GM12878 (cell line): ENCODE results near the gene SYCP3. TPM values are rescaled to one million over a fixed set of nuclear protein-coding genes. Genes with fewer than 3 reads are reported as not detected.

ENCODE experiments used
- ATAC-seq: fragments of 200-7000 bp; cut with Tn5 transposase; 3 replicates; pipeline ENCODE4 v1.9.1; 2020; ENCODE audit warnings: mild to moderate bottlenecking, moderate library complexity
- BruUV-seq: library from RNA; stranded (reverse); fragments of 400-500 nt; replicated peaks from 2 replicates; lab custom pipeline; 2021; lab: Mats Ljungman, UMichigan
- CTCF ChIA-PET: fragments of 300-600 bp; sonication (Branson Sonifier 250); formaldehyde crosslinking; extraction: SDS; loops from one replicate; lab custom pipeline; 2021; ENCODE audit warnings: inconsistent platforms; lab: Yijun Ruan, JAX
- POLR2A ChIA-PET: fragments of 350-600 bp; formaldehyde crosslinking; extraction: SDS; loops from one replicate; lab custom pipeline; 2021; ENCODE audit warnings: inconsistent platforms; lab: Charles Lee
- RAD21 ChIA-PET: fragments of 300-600 bp; sonication (Branson Sonifier 250); formaldehyde crosslinking; loops from one replicate; lab custom pipeline; 2023; ENCODE audit warnings: antibody characterized with exemption; ENCODE audit not compliant: unreplicated experiment; lab: Charles Lee
- SMC1A ChIA-PET: fragments of 300-600 bp; sonication (Branson Sonifier 250); formaldehyde crosslinking; loops from one replicate; lab custom pipeline; 2023; ENCODE audit not compliant: unreplicated experiment, uncharacterized antibody; lab: Charles Lee
- DNase-seq: peaks from one replicate; pipeline ENCODE4 v3.0.0-alpha.2; 2011; ENCODE audit warnings: low read depth, low spot score
- FAIRE-seq: peaks from 3 replicates; lab custom pipeline; 2011; peaks lifted over from hg19 to GRCh38; lab: Jason Lieb, UNC
- H2AFZ ChIP-seq: 2 replicates; pipeline ENCODE4 v1.6.0; 2011; ENCODE audit warnings: low read depth, low read length, control low read depth; ENCODE audit not compliant: control insufficient read depth
- H3K27ac ChIP-seq: 2 replicates; pipeline ENCODE4 v1.5.1; 2011; ENCODE audit warnings: control low read depth; ENCODE audit not compliant: control insufficient read depth, insufficient read depth
- H3K27me3 ChIP-seq, 2 experiments: replicated peaks in 1 of 2; 2 replicates each; pipeline versions ENCODE4 v1.6.0 to v1.6.1; 2011; ENCODE audit warnings: low read length in 1 of 2; ENCODE audit not compliant: control insufficient read depth in 2 of 2, insufficient read depth in 2 of 2
- H3K36me3 ChIP-seq, 2 experiments: 2 replicates each; pipeline ENCODE4 v1.5.1; 2011; ENCODE audit warnings: low read length in 1 of 2; ENCODE audit not compliant: control insufficient read depth in 2 of 2, insufficient read depth in 2 of 2
- H3K4me1 ChIP-seq: 2 replicates; pipeline ENCODE4 v1.6.1; 2011; ENCODE audit warnings: mild to moderate bottlenecking, low read length, moderate library complexity, mixed read lengths; ENCODE audit not compliant: control insufficient read depth, insufficient read depth
- H3K4me2 ChIP-seq: 2 replicates; pipeline ENCODE4 v1.6.0; 2011; ENCODE audit warnings: control low read depth; ENCODE audit not compliant: control insufficient read depth, insufficient read depth
- H3K4me3 ChIP-seq: fragments of 200-600 bp; sonication (generic); 2 replicates; pipeline ENCODE4 v1.5.1; 2016
- H3K79me2 ChIP-seq: 2 replicates; pipeline ENCODE4 v1.6.0; 2011; ENCODE audit warnings: low read length; ENCODE audit not compliant: control insufficient read depth, insufficient read depth
- H3K9ac ChIP-seq: 2 replicates; pipeline ENCODE4 v1.8.0; 2011; ENCODE audit warnings: low read length, control low read depth, mixed read lengths; ENCODE audit not compliant: control insufficient read depth, insufficient read depth
- H3K9me3 ChIP-seq: replicated peaks from 3 replicates; pipeline ENCODE4 v1.5.1; 2011; ENCODE audit warnings: mild to moderate bottlenecking, low read length; ENCODE audit not compliant: control insufficient read depth, insufficient read depth
- H4K20me1 ChIP-seq: 2 replicates; pipeline ENCODE4 v1.6.0; 2011; ENCODE audit not compliant: control insufficient read depth, insufficient read depth
- ASH2L ChIP-seq: fragments of 300-600, 200-600 bp; sonication (generic); IDR thresholded peaks from 2 replicates; pipeline ENCODE4 v1.6.1; 2017; ENCODE audit warnings: low read depth, mild to moderate bottlenecking, borderline replicate concordance
- BHLHE40 ChIP-seq, 2 experiments: fragments of 450-650 bp in 1 of 2; IDR thresholded peaks; 2 replicates each; pipeline ENCODE4 v1.6.1; 2011 to 2017; ENCODE audit warnings: low read depth in 2 of 2, borderline replicate concordance in 1 of 2, improper control_type of control experiment in 1 of 2, low read length in 1 of 2, mild to moderate bottlenecking in 1 of 2
- CHD2 ChIP-seq: IDR thresholded peaks from 2 replicates; pipeline ENCODE4 v1.6.1; 2011; ENCODE audit warnings: low read depth, low read length, improper control_type of control experiment, borderline replicate concordance
- MEF2B ChIP-seq: fragments of 450-650 bp; IDR thresholded peaks from 2 replicates; pipeline ENCODE4 v1.6.1; 2018; ENCODE audit warnings: mild to moderate bottlenecking, moderate library complexity; ENCODE audit not compliant: partially characterized antibody, poor library complexity, severe bottlenecking
- MTA3 ChIP-seq: IDR thresholded peaks from 2 replicates; pipeline ENCODE4 v1.6.1; 2012; ENCODE audit warnings: low read length, inconsistent platforms, borderline replicate concordance
- NR2C2 ChIP-seq: IDR thresholded peaks from 2 replicates; pipeline ENCODE4 v1.6.1; 2011; ENCODE audit warnings: borderline replicate concordance, low read depth; ENCODE audit not compliant: control insufficient read depth, insufficient read length
- NR2F1 ChIP-seq: fragments of 450-650 bp; conservative IDR thresholded peaks from 2 replicates; pipeline ENCODE4 v1.6.1; 2017; ENCODE audit warnings: mild to moderate bottlenecking
- POLR2A ChIP-seq: IDR thresholded peaks from 2 replicates; pipeline ENCODE4 v1.6.1; 2011; ENCODE audit warnings: low read depth, mild to moderate bottlenecking, low read length
- RAD21 ChIP-seq: IDR thresholded peaks from 2 replicates; pipeline ENCODE4 v1.6.1; 2011; ENCODE audit warnings: mild to moderate bottlenecking, low read depth, low read length, moderate library complexity; ENCODE audit not compliant: insufficient read depth
- SIX5 ChIP-seq: IDR thresholded peaks from 2 replicates; pipeline ENCODE4 v1.6.1; 2011; ENCODE audit warnings: mild to moderate bottlenecking, low read depth, low read length, moderate library complexity; ENCODE audit not compliant: severe bottlenecking
- SMARCA5 ChIP-seq: fragments of 450-650 bp; IDR thresholded peaks from 2 replicates; pipeline ENCODE4 v1.6.1; 2017; ENCODE audit warnings: mild to moderate bottlenecking
- TAF1 ChIP-seq: IDR thresholded peaks from 2 replicates; pipeline ENCODE4 v1.6.1; 2011; ENCODE audit warnings: mild to moderate bottlenecking, low read depth, low read length, borderline replicate concordance
- WRNIP1 ChIP-seq: IDR thresholded peaks from 2 replicates; pipeline ENCODE4 v1.6.1; 2011; ENCODE audit warnings: low read depth, low read length, improper control_type of control experiment, borderline replicate concordance
- YY1 ChIP-seq: IDR thresholded peaks from 2 replicates; pipeline ENCODE4 v1.6.1; 2011; ENCODE audit warnings: low read depth, mild to moderate bottlenecking, low read length
- ZNF274 ChIP-seq: IDR thresholded peaks from one replicate; pipeline ENCODE4 v1.8.0; 2011; ENCODE audit not compliant: insufficient read length, insufficient read depth
- ZSCAN29 ChIP-seq: fragments of 450-650 bp; IDR thresholded peaks from 2 replicates; pipeline ENCODE4 v1.6.1; 2017; ENCODE audit warnings: mild to moderate bottlenecking, moderate library complexity
- ZZZ3 ChIP-seq: IDR thresholded peaks from 2 replicates; pipeline ENCODE4 v1.6.1; 2011; ENCODE audit warnings: low read depth; ENCODE audit not compliant: control insufficient read depth, insufficient read length
- WGBS: methylation state at CpG from one replicate; pipeline ENCODE4 v1.1.6; 2016; ENCODE audit warnings: low lambda C conversion rate; ENCODE audit not compliant: insufficient replicate concordance, insufficient coverage; ENCODE audit errors: missing lambda C conversion rate; 5-methylcytosine and 5-hydroxymethylcytosine counted together
- in situ Hi-C: fragments of 300-500 bp; cut with MboI; formaldehyde crosslinking; loops from 9 replicates; pipeline ENCODE4 v1.14.3; 2018; ENCODE audit warnings: mixed read lengths
- intact Hi-C: fragments of 100-400 bp; cut with micrococcal nuclease; formaldehyde crosslinking; loops from one replicate; pipeline ENCODE4 v1.14.2; 2022; ENCODE audit not compliant: unreplicated experiment
- polyA plus RNA-seq, 11 experiments: library from polyadenylated mRNA; depleted of rRNA in 4 of 11; unstranded in 6 of 11; stranded (reverse) in 5 of 11; fragments of >200 nt; fragmentation: Nextera tagmentation in 4 of 11; fragmentation: Illumina TruSeq in 1 of 11; extraction: Ambion mirVana in 4 of 11; extraction: Trizol in 1 of 11; gene quantifications; 1 replicate in 1 of 11; 2 replicates in 10 of 11; pipeline versions ENCODE4 v1.2.1 to v1.2.3, GENCODE V29; 2011 to 2016; ENCODE audit warnings: inconsistent platforms in 2 of 11, missing spikeins in 2 of 11, low read depth in 1 of 11
- total RNA-seq, 4 experiments: library from RNA; depleted of rRNA in 3 of 4; stranded (reverse); fragments of >200 nt in 3 of 4; fragmentation: Illumina TruSeq in 1 of 4; extraction: Trizol in 1 of 4; gene quantifications; 2 replicates each; pipeline versions ENCODE4 v1.2.1 to v1.2.3, GENCODE V29; 2013 to 2021
- TF ChIP-seq, protein P1 (sequence below): fragments of 450-650 bp; IDR thresholded peaks from 2 replicates; pipeline ENCODE4 v1.6.1; 2018; ENCODE audit warnings: mild to moderate bottlenecking, low read depth, moderate library complexity; ENCODE audit not compliant: partially characterized antibody
- TF ChIP-seq, protein P2 (sequence below): IDR thresholded peaks from 2 replicates; pipeline ENCODE4 v1.6.1; 2011; ENCODE audit warnings: borderline replicate concordance, low read depth, mild to moderate bottlenecking, moderate library complexity, mixed read lengths, low read length; ENCODE audit not compliant: insufficient read depth; ENCODE audit errors: extremely low read length
- TF ChIP-seq, protein P3 (sequence below): fragments of 450-650 bp; IDR thresholded peaks from 2 replicates; pipeline ENCODE4 v1.6.1; 2016; ENCODE audit warnings: mild to moderate bottlenecking

The SYCP3 gene
- total and polyA plus RNA-seq, 10 of the 15 experiments (the other 5 are each of a cell fraction or from before 2014, with no cell fraction given) = 0.08 to 0.58 (median 0.21) TPM

DNA sequence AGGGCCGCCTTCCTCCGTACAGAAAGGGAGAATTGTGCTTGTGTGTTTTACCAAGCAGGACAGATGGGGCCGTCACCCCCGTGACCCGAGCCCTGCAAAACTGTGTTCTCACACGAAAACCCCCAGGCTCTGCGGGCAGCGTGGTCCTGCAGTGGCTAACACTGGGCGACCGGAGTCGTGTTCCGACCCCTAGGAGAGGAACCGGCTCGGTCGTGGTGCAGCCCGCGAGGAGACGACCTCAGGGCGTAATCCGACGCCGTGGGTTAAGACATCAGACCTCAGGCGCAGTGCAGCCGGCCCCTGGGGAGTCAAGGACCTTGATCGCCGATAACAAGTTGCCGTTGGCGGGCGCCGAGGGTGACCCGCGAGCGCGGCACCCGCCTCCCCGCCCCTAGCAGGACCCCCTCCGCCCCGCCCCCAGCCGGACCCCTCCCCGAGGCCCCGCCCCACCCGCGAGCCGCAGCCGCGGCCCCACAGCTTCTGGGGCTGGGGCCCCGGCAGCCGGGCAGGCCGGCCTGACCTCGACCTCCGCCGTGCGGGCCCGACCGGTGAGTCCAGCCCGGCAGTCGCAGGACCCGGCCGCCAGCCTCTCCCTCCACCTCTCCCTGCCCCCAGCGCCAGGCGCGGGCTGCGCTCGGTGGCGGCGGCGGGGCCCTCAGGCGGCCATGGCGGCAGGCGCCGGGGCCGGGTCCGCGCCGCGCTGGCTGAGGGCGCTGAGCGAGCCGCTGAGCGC is 41.9 kb downstream of the SYCP3 start, which contains the start of gene CHPT1:
Gene CHPT1 (plus strand): TSS at position 444 of the 733 bp plus-strand sequence. CDS start 222 bp downstream, at position 666.
- no peaks in the 10 kb centered on the region for H4K20me1 ChIP-seq
- H3K27me3 ChIP-seq = no peaks in the 10 kb centered on the region
- ChIA-PET RAD21 (no interaction called here), POLR2A (no interaction called here), SMC1A (no interaction called here), CTCF (no interaction called here)
- DNase-seq (no peak), FAIRE-seq (no peak), ATAC-seq (peak; percentile 81)
- H3K4me3 ChIP-seq = peak within 1 kb of the TSS; percentile 81
- 0% methylated on average over 40 of the region's 80 CpGs for WGBS
- in situ Hi-C loops (no loop called here), intact Hi-C loops (loop anchor here (10.0 kb wide), 1 partner anchor 123 kb away; no protein-coding TSS in a partner anchor)
- peaks cover 4% of the 10 kb centered on the region for H3K4me1 ChIP-seq
- H3K9me3 ChIP-seq = no peaks in the 10 kb centered on the region
- peak within 1 kb of the TSS; percentile 97 for H2AFZ ChIP-seq
- no peaks in the 10 kb centered on the region for H3K36me3 ChIP-seq
- H3K9ac ChIP-seq = peak within 1 kb of the TSS; percentile 78
- no TSS peak for BruUV-seq
- H3K4me2 ChIP-seq = peak within 1 kb of the TSS; percentile 98
- no peaks in the 10 kb centered on the region for H3K79me2 ChIP-seq
- peak within 1 kb of the TSS; percentile 33 for H3K27ac ChIP-seq
- TF ChIP-seq MEF2B (peak; percentile 60), POLR2A (peak; percentile 64), NR2C2 (no peak), TAF1 (no peak), YY1 (peak; percentile 88), MTA3 (no peak), SMARCA5 (peak; percentile 64), ASH2L (no peak), ZZZ3 (no peak), ZNF274 (no peak), RAD21 (no peak), BHLHE40 (IDR thresholded peaks at IDR 0.05; ENCODE audit: borderline replicate concordance in 1 of 2, low read depth in 2 of 2, low read length in 1 of 2) (peak in 1 of 2 experiments; percentile 26; a peak in 1 of 4 replicates), SIX5 (no peak), ZSCAN29 (0 out of 2 replicates have a peak, but pooled peaks have one; percentile 28), WRNIP1 (no peak), CHD2 (no peak), NR2F1 (peak; percentile 27; the same call in 1 of the 2 replicates)
- TF ChIP-seq, protein P1, sequence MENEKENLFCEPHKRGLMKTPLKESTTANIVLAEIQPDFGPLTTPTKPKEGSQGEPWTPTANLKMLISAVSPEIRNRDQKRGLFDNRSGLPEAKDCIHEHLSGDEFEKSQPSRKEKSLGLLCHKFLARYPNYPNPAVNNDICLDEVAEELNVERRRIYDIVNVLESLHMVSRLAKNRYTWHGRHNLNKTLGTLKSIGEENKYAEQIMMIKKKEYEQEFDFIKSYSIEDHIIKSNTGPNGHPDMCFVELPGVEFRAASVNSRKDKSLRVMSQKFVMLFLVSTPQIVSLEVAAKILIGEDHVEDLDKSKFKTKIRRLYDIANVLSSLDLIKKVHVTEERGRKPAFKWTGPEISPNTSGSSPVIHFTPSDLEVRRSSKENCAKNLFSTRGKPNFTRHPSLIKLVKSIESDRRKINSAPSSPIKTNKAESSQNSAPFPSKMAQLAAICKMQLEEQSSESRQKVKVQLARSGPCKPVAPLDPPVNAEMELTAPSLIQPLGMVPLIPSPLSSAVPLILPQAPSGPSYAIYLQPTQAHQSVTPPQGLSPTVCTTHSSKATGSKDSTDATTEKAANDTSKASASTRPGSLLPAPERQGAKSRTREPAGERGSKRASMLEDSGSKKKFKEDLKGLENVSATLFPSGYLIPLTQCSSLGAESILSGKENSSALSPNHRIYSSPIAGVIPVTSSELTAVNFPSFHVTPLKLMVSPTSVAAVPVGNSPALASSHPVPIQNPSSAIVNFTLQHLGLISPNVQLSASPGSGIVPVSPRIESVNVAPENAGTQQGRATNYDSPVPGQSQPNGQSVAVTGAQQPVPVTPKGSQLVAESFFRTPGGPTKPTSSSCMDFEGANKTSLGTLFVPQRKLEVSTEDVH = no peak
- TF ChIP-seq, protein P2, sequence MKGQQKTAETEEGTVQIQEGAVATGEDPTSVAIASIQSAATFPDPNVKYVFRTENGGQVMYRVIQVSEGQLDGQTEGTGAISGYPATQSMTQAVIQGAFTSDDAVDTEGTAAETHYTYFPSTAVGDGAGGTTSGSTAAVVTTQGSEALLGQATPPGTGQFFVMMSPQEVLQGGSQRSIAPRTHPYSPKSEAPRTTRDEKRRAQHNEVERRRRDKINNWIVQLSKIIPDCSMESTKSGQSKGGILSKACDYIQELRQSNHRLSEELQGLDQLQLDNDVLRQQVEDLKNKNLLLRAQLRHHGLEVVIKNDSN = no peak
- TF ChIP-seq, protein P3, sequence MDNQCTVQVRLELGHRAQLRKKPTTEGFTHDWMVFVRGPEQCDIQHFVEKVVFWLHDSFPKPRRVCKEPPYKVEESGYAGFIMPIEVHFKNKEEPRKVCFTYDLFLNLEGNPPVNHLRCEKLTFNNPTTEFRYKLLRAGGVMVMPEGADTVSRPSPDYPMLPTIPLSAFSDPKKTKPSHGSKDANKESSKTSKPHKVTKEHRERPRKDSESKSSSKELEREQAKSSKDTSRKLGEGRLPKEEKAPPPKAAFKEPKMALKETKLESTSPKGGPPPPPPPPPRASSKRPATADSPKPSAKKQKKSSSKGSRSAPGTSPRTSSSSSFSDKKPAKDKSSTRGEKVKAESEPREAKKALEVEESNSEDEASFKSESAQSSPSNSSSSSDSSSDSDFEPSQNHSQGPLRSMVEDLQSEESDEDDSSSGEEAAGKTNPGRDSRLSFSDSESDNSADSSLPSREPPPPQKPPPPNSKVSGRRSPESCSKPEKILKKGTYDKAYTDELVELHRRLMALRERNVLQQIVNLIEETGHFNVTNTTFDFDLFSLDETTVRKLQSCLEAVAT = no peak
